Bronchial epithelial cell (primary cell): ENCODE measurements around the gene STOM. TPM values are rescaled to one million over a fixed set of nuclear protein-coding genes. Genes with fewer than 3 reads are reported as not detected.

Source experiments
- DNase-seq: peaks from one replicate; pipeline ENCODE4 v3.0.0-alpha.2; 2010; ENCODE audit warnings: low read depth
- FAIRE-seq: peaks from 2 replicates; lab custom pipeline; 2011; peaks lifted over from hg19 to GRCh38; lab: Jason Lieb, UNC
- H3K27me3 ChIP-seq: 2 replicates; pipeline ENCODE4 v1.5.1; 2011; ENCODE audit warnings: low read length; ENCODE audit not compliant: control insufficient read depth, insufficient read depth
- H3K36me3 ChIP-seq: 2 replicates; pipeline ENCODE4 v1.5.1; 2011; ENCODE audit warnings: low read length; ENCODE audit not compliant: control insufficient read depth, insufficient read depth
- H3K4me3 ChIP-seq: 2 replicates; pipeline ENCODE4 v1.5.1; 2011; ENCODE audit warnings: mild to moderate bottlenecking, low read depth, low read length, control low read depth
- CTCF ChIP-seq: IDR thresholded peaks from 2 replicates; pipeline ENCODE4 v1.5.1; 2011; ENCODE audit warnings: mild to moderate bottlenecking, moderate library complexity, low read length, control low read depth, inconsistent platforms; ENCODE audit not compliant: insufficient read depth, severe bottlenecking
- total RNA-seq: library from RNA; depleted of rRNA; stranded (reverse); fragments of >200 nt; gene quantifications from 2 replicates; pipeline ENCODE4 v1.2.1, GENCODE V29; 2014

Gene STOM, protein sequence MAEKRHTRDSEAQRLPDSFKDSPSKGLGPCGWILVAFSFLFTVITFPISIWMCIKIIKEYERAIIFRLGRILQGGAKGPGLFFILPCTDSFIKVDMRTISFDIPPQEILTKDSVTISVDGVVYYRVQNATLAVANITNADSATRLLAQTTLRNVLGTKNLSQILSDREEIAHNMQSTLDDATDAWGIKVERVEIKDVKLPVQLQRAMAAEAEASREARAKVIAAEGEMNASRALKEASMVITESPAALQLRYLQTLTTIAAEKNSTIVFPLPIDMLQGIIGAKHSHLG
- 215 and 356 TPM in 2 replicates for total RNA-seq

- Histone ChIP-seq H3K4me3 (peak within 1 kb of the TSS; percentile 94), H3K36me3 (peaks cover 4% of the 10 kb centered on the region), H3K27me3 (no peaks in the 10 kb centered on the region)
- peak; percentile 77 for DNase-seq
- no peak for TF ChIP-seq CTCF
- no peak for FAIRE-seq
These were observed at the start of gene STOM for GRCh38 chr9:121369595-121370265. TSS of gene STOM (minus strand) at chr9:121370250. CDS start at chr9:121370187, 63 bp downstream.

- no peak for TF ChIP-seq CTCF
- Histone ChIP-seq H3K4me3 (no peak overlapping the region), H3K36me3 (no peaks in the 10 kb centered on the region), H3K27me3 (no peaks in the 10 kb centered on the region)
- DNase-seq (no peak), FAIRE-seq (peak; percentile 68)
These were observed 41.9 kb upstream of the STOM start for GRCh38 chr9:121411993-121412392.

GRCh38 chr9:121405899-121406298 lies 35.8 kb upstream of the STOM start:
- Histone ChIP-seq H3K4me3 (no peak overlapping the region), H3K27me3 (no peaks in the 10 kb centered on the region), H3K36me3 (no peaks in the 10 kb centered on the region)
- TF ChIP-seq CTCF = no peak
- no peak for DNase-seq
- no peak for FAIRE-seq

- no peaks in the 10 kb centered on the region for H3K27me3 ChIP-seq
- FAIRE-seq (no peak), DNase-seq (peak; percentile 69)
- no peaks in the 10 kb centered on the region for H3K36me3 ChIP-seq
- TF ChIP-seq CTCF = no peak
- no peak overlapping the region for H3K4me3 ChIP-seq
These were observed 34.9 kb upstream of the STOM start for GRCh38 chr9:121404906-121405305.

- H3K36me3 ChIP-seq = no peaks in the 10 kb centered on the region
- H3K27me3 ChIP-seq = no peaks in the 10 kb centered on the region
- H3K4me3 ChIP-seq = no peak overlapping the region
- DNase-seq (peak; percentile 87), FAIRE-seq (no peak)
- TF ChIP-seq CTCF = peak; percentile 45
These were observed 30.0 kb upstream of the STOM start for GRCh38 chr9:121399883-121400607.
